Body of pancreas (tissue), 4 donors: ENCODE measurements around the gene STRADB. TPM values are rescaled to one million over a fixed set of nuclear protein-coding genes. Genes with fewer than 3 reads are reported as not detected.
"Not testable (repeated sequence)": the region's sequence is repeated elsewhere in the genome, so short reads cannot be mapped to it uniquely, and the experiment has no call there.

Source experiments
- ATAC-seq: fragments of 150-250 bp; one replicate; pipeline ENCODE4 v1.9.1; 2016
- DNase-seq, 4 donors: peaks; one replicate each; pipeline ENCODE4 v3.0.0-alpha.2; 2019
- H3K27ac ChIP-seq, 4 donors: fragments of 200-600 bp; sonication (generic); 1 replicate in 3 of 4; 2 replicates in 1 of 4; pipeline versions ENCODE4 v1.5.1 to v1.6.1; 2016 to 2019; ENCODE audit warnings: mild to moderate bottlenecking in 1 of 4, mixed read lengths in 1 of 4, moderate library complexity in 1 of 4
- H3K27me3 ChIP-seq, 2 donors: fragments of 200-600 bp; sonication (generic); one replicate each; pipeline ENCODE4 v1.6.0; 2016; ENCODE audit warnings: mild to moderate bottlenecking in 1 of 2
- H3K36me3 ChIP-seq, 2 donors: fragments of 200-600 bp; sonication (generic); replicated peaks in 1 of 2; 2 replicates each; pipeline ENCODE4 v1.5.1; 2016; ENCODE audit warnings: low read depth in 2 of 2; ENCODE audit not compliant: insufficient read depth in 1 of 2
- H3K4me1 ChIP-seq: fragments of 200-600 bp; sonication (generic); one replicate; pipeline ENCODE4 v1.6.0; 2016
- H3K4me3 ChIP-seq, 2 donors: fragments of 200-600 bp; sonication (generic); 1 replicate in 1 of 2; 2 replicates in 1 of 2; pipeline ENCODE4 v1.5.1; 2016 to 2019
- H3K9me3 ChIP-seq, 3 donors: fragments of 200-600 bp; sonication (generic); 1 replicate in 2 of 3; 2 replicates in 1 of 3; pipeline ENCODE4 v1.5.1; 2016
- POLR2A ChIP-seq, 3 donors: fragments of 450-650 bp; IDR thresholded peaks; one replicate each; pipeline ENCODE4 v1.6.1; 2016; ENCODE audit warnings: antibody characterized with exemption in 3 of 3, mild to moderate bottlenecking in 2 of 3
- WGBS, 2 donors: methylation state at CpG; one replicate each; pipeline ENCODE4 v1.1.5; 2017; 5-methylcytosine and 5-hydroxymethylcytosine counted together
- intact Hi-C: fragments of 100-400 bp; cut with DNase I; formaldehyde crosslinking; loops from one replicate; pipeline ENCODE4 v1.15.1; 2023
- total RNA-seq, 2 donors: library from RNA; depleted of rRNA; stranded (reverse); fragments of >200 nt; gene quantifications; one replicate each; pipeline ENCODE4 v1.1.0, GENCODE V29; 2016
- TF ChIP-seq, protein P1 (sequence below), 7 experiments: fragments of 450-650 bp in 4 of 7; fragments of 200-600 bp in 3 of 7; sonication (generic) in 3 of 7; IDR thresholded peaks; one replicate each; pipeline ENCODE4 v1.5.1; 2016 to 2019; ENCODE audit warnings: antibody characterized with exemption in 7 of 7

The STRADB gene
- total RNA-seq, 2 donors from 2014 or later: 21.0 to 24.7 TPM

DNA sequence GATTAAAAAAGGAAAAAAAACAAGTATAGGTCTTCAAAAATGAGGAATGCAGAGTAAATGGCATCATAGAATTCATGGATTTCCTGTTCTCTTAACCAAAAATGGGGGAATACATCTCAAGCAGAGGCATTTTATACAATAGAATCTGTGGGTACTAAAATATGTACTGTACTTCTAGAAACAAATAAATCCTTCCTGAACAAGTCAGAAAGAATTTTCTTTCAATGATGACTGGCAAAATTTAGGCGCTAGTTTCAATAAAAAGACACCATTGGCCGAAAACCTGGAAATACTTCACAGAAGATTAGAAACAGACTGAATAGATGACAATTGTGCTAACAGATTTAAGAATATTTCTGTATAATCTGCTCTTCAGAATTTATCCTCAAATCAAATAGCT is 15.4 kb upstream of the STRADB start:
- DNase-seq (no peak), ATAC-seq (no peak)
- Histone ChIP-seq H3K4me1 (peaks cover 49% of the 10 kb centered on the region), H3K27ac (no peak overlapping the region), H3K27me3 (no peaks in the 10 kb centered on the region), H3K36me3 (no peaks in the 10 kb centered on the region), H3K9me3 (no peaks in the 10 kb centered on the region), H3K4me3 (no peak overlapping the region)
- intact Hi-C loops: no loop called here
- 96 to 97% methylated on average over 2 of the region's 2 CpGs for WGBS, 2 donors
- TF ChIP-seq, protein P1, sequence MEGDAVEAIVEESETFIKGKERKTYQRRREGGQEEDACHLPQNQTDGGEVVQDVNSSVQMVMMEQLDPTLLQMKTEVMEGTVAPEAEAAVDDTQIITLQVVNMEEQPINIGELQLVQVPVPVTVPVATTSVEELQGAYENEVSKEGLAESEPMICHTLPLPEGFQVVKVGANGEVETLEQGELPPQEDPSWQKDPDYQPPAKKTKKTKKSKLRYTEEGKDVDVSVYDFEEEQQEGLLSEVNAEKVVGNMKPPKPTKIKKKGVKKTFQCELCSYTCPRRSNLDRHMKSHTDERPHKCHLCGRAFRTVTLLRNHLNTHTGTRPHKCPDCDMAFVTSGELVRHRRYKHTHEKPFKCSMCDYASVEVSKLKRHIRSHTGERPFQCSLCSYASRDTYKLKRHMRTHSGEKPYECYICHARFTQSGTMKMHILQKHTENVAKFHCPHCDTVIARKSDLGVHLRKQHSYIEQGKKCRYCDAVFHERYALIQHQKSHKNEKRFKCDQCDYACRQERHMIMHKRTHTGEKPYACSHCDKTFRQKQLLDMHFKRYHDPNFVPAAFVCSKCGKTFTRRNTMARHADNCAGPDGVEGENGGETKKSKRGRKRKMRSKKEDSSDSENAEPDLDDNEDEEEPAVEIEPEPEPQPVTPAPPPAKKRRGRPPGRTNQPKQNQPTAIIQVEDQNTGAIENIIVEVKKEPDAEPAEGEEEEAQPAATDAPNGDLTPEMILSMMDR (IDR thresholded peaks at IDR 0.05): no peak
- TF ChIP-seq POLR2A (IDR thresholded peaks at IDR 0.05): no peak

DNA sequence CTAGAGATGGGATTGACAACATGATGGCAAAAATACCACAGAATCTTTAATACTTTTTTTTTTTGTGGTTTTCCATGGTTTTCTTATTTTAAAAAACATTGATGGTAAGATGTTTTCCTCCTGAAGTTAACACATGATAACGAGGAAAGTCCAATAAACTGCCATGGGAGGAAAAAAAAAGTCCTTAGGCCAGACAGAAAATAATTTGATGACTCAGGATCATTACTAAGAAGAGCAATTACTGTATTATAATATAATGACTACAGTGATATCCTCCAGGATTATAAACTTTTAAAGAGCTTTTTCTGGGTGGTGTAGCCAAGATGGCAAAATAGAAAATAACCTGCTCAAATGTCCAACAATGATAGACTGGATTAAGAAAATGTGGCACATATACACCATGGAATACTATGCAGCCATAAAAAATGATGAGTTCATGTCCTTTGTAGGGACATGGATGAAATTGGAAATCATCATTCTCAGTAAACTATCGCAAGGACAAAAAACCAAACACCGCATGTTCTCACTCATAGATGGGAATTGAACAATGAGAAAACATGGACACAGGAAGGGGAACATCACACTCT is 12.1 kb upstream of the STRADB start:
- WGBS, 2 donors: 87 to 93% methylated on average over 1 of the region's 3 CpGs
- H3K27me3 ChIP-seq, H3K27ac ChIP-seq, H3K36me3 ChIP-seq, intact Hi-C loops, DNase-seq, H3K9me3 ChIP-seq, ATAC-seq, H3K4me3 ChIP-seq: not testable (repeated sequence)
- peaks cover 28% of the 10 kb centered on the region for H3K4me1 ChIP-seq

DNA sequence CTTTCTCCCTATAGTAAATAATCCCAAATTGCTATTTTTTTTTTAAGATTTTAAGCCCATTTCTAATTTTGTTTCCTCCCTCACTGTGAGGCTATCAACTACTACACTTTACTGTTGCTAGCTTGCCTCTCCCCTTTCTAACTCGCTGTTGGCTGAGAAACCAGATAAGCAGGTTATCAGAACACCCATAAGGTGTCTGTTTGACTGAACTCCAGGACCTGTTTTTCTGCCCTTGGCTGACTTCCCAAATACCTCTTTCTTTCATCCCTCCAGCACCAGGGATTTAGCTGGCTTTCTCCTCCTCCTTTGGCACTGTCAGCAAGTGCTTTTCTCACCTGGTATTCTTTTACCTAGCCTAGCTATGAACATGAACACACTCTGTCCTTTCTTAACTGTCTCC is 11.4 kb upstream of the STRADB start:
- TF ChIP-seq POLR2A (IDR thresholded peaks at IDR 0.05): no peak
- TF ChIP-seq, protein P1 (IDR thresholded peaks at IDR 0.05): peak in 1 of 7 experiments; percentile 1
- DNase-seq: peak; percentile 65 to 90 (median 82)
- Histone ChIP-seq H3K27me3 (no peaks in the 10 kb centered on the region), H3K4me1 (peaks cover 34% of the 10 kb centered on the region), H3K36me3 (no peaks in the 10 kb centered on the region), H3K9me3 (no peaks in the 10 kb centered on the region), H3K27ac (peak overlapping the region in 3 of 4 donors; percentile 6 to 29 (median 24)), H3K4me3 (no peak overlapping the region)
- WGBS, 2 donors: 14 to 17% methylated on average over 1 of the region's 1 CpG
- intact Hi-C loops: no loop called here
- peak; percentile 97 for ATAC-seq

DNA sequence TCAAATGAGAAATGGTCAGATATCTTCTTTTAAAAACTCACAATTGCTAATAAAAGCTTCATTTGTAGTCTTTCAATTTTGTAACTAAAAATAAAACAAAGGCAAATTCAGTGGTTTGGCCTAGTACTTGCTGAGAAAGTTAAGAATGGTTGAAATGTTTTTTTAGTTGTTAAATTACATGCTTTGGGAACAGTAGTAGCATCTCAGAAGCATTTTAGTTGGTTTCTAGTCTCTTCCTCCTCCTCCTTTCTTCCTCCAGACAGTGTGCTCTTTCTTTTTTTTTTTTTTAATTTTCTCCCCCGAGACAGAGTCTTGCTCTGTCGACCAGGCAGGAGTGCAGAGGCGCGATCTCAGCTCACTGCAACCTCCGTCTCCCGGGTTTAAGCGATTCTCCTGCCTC is 10.1 kb upstream of the STRADB start:
- no peaks in the 10 kb centered on the region for H3K9me3 ChIP-seq
- no peak for DNase-seq
- TF ChIP-seq, protein P1 (IDR thresholded peaks at IDR 0.05): no peak
- TF ChIP-seq POLR2A (IDR thresholded peaks at IDR 0.05): no peak
- intact Hi-C loops: no loop called here
- no peaks in the 10 kb centered on the region for H3K27me3 ChIP-seq
- no peak overlapping the region for H3K4me3 ChIP-seq
- no peaks in the 10 kb centered on the region for H3K36me3 ChIP-seq
- H3K27ac ChIP-seq: no peak overlapping the region
- H3K4me1 ChIP-seq: peaks cover 45% of the 10 kb centered on the region
- WGBS, 2 donors: 82 to 93% methylated on average over 7 of the region's 7 CpGs
- no peak for ATAC-seq

DNA sequence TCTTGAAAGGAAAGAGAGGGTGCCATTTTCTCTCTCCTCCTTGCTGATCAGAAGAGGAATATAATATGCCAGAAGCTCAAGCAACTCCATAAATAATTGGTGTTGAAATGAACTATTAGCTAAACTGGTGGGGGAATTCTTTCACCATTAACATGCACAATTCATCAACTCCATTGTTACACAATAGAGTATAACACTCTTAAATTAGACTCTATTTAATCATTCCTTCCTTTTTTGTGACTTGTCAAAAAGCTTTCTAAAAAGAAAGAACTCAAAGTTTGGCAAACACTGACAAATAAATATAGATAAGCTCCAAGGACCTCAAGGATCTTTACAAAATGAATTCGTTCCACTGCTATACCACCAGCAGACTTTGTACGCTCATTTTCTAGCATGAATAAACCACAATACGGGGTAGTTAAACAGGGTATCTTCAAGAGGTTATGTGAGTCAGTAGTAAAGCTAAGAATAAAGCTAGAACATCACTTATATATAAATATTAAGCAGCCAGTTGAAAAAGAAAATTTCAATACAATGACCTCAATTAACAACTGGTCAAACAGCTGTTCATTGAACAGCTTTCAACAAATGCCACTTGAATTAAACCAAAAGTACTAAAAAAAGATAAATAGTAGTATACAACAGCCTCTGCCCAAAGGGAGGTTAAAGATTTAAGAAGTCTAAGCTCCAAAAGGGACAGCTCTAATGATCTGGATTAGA is 6.6 kb upstream of the STRADB start:
- peaks cover 55% of the 10 kb centered on the region for H3K4me1 ChIP-seq
- TF ChIP-seq POLR2A (IDR thresholded peaks at IDR 0.05): no peak
- TF ChIP-seq, protein P1 (IDR thresholded peaks at IDR 0.05): no peak
- WGBS, 2 donors: 25% methylated on average over 3 of the region's 3 CpGs
- no peaks in the 10 kb centered on the region for H3K27me3 ChIP-seq
- no peak overlapping the region for H3K4me3 ChIP-seq
- DNase-seq (no peak), ATAC-seq (no peak)
- H3K9me3 ChIP-seq: no peaks in the 10 kb centered on the region
- intact Hi-C loops: no loop called here
- no peaks in the 10 kb centered on the region for H3K36me3 ChIP-seq
- H3K27ac ChIP-seq: peak overlapping the region in 2 of 4 donors; percentile 17 to 44
